OCI-LY3 (cell line): ENCODE measurements around the gene SCAP.

Experiments used
- H2AFZ ChIP-seq: fragments of 200-600, 300-600 bp; shearing (Covaris generic); 2 replicates; pipeline ENCODE4 v1.6.0; 2014; ENCODE audit warnings: antibody characterized with exemption, low read depth, low read length
- H3K27ac ChIP-seq: fragments of 200-600, 300-600 bp; sonication (generic); 2 replicates; pipeline ENCODE4 v1.5.1; 2014; ENCODE audit warnings: mild to moderate bottlenecking, low read length, moderate library complexity, mixed read lengths
- H3K27me3 ChIP-seq: fragments of 200-600, 300-600 bp; sonication (generic); 2 replicates; pipeline ENCODE4 v1.6.1; 2014; ENCODE audit warnings: low read depth, low read length, mixed read lengths
- H3K36me3 ChIP-seq: fragments of 200-600, 300-600 bp; sonication (generic); replicated peaks from 2 replicates; pipeline ENCODE3; 2014; ENCODE audit warnings: low read depth, low read length, mixed read lengths
- H3K4me1 ChIP-seq: fragments of 300-600, 200-600 bp; sonication (generic); 2 replicates; pipeline ENCODE4 v1.6.1; 2014; ENCODE audit warnings: low read length, mixed read lengths
- H3K4me2 ChIP-seq: fragments of 200-600, 300-600 bp; sonication (generic); 2 replicates; pipeline ENCODE4 v1.6.1; 2014; ENCODE audit warnings: low read length, mixed read lengths
- H3K4me3 ChIP-seq: fragments of 300-600, 200-600 bp; sonication (generic); 2 replicates; pipeline ENCODE4 v1.5.1; 2014; ENCODE audit warnings: antibody characterized with exemption, mild to moderate bottlenecking, low read length, moderate library complexity
- H3K79me2 ChIP-seq: fragments of 300-600, 200-600 bp; shearing (Covaris generic); 2 replicates; pipeline ENCODE4 v1.6.1; 2014; ENCODE audit warnings: mild to moderate bottlenecking, low read length, mixed read lengths
- H3K9ac ChIP-seq: fragments of 300-600, 200-600 bp; shearing (Covaris generic); 2 replicates; pipeline ENCODE4 v1.6.0; 2014; ENCODE audit warnings: mild to moderate bottlenecking, low read length, moderate library complexity
- H3K9me3 ChIP-seq: fragments of 200-600, 300-600 bp; shearing (Covaris generic); 2 replicates; pipeline ENCODE4 v1.6.1; 2014; ENCODE audit warnings: low read length, mixed read lengths; ENCODE audit not compliant: insufficient read depth
- H4K20me1 ChIP-seq: fragments of 200-600, 300-600 bp; sonication (generic); 2 replicates; pipeline ENCODE4 v1.6.1; 2016; ENCODE audit warnings: low read length, mixed read lengths; ENCODE audit not compliant: insufficient read depth
- CTCF ChIP-seq: fragments of 200-600, 300-600 bp; sonication (generic); IDR thresholded peaks from 2 replicates; pipeline ENCODE4 v1.5.1; 2014; ENCODE audit warnings: antibody characterized with exemption, low read length, low read depth
- EZH2phosphoT487 ChIP-seq: fragments of 200-600 bp; shearing (Covaris generic); IDR thresholded peaks from 2 replicates; pipeline ENCODE4 v1.6.1; 2018; ENCODE audit warnings: antibody characterized with exemption, mixed run types, low read depth

SCAP gene

GRCh38 chr3:47419083-47420043, 56.4 kb downstream of the SCAP start:
- no peaks in the 10 kb centered on the region; the same call in 1 of the 2 replicates for H4K20me1 ChIP-seq
- H2AFZ ChIP-seq = no peak overlapping the region
- H3K79me2 ChIP-seq = no peaks in the 10 kb centered on the region; the same call in 1 of the 2 replicates
- no peak overlapping the region for H3K9ac ChIP-seq
- H3K9me3 ChIP-seq = no peaks in the 10 kb centered on the region
- TF ChIP-seq EZH2phosphoT487 (no peak), CTCF (no peak)
- no peaks in the 10 kb centered on the region for H3K27me3 ChIP-seq
- no peak overlapping the region for H3K27ac ChIP-seq
- H3K36me3 ChIP-seq = peaks cover 40% of the 10 kb centered on the region
- H3K4me1 ChIP-seq = peaks cover 6% of the 10 kb centered on the region
- H3K4me3 ChIP-seq = no peak overlapping the region
- H3K4me2 ChIP-seq = no peak overlapping the region

DNA sequence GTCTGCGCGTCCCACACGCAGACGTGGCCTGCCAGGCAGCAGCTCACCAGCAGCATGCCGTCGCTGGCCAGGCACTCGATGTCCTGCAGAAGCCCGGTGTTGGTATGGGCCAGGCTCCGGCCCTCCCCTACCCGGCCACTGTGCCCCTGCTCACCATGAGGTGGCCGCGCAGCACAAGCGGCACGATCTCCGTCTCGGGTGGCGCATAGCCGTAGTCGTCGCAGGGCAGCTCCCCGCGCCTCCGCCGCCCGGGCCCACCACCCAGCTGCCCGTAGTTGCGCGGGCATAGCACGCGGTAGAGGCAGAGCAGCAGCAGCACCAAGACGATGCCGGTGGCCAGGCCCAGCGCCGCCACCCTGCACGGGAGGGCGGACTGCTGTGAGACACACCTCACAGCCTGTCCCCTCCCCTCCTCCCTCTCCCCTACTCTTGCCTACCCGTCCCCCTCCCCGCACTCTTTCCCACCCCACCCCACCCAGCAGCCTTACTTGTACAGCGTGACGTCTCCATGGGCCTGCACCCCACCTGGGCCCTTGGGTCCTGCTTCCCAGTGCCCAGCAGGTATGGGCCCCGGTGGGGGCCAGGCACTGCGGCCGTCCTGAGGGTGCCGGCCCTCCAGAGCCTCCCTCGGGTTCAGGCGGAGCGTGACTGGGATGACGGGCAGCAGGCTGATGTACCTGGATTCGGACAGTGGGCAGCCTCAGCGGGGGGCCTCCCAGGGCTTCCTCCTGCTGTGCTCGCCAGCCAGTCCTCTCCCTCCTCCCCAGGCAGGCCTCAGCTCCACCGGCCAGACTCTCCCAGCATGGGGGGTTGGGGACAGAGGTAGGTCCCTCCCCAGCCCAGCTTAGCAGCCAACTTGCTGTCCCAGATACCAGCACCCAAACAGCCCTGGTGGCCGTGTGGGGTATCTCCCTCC, 57.3 kb downstream of the SCAP start:
- H3K36me3 ChIP-seq = peaks cover 49% of the 10 kb centered on the region
- H3K27me3 ChIP-seq = no peaks in the 10 kb centered on the region
- no peaks in the 10 kb centered on the region; the same call in 1 of the 2 replicates for H4K20me1 ChIP-seq
- no peaks in the 10 kb centered on the region; the same call in 1 of the 2 replicates for H3K79me2 ChIP-seq
- H2AFZ ChIP-seq = no peak overlapping the region
- H3K27ac ChIP-seq = no peak overlapping the region
- TF ChIP-seq CTCF (no peak), EZH2phosphoT487 (no peak)
- peaks cover 6% of the 10 kb centered on the region for H3K4me1 ChIP-seq
- H3K4me2 ChIP-seq = no peak overlapping the region
- no peak overlapping the region for H3K4me3 ChIP-seq
- no peak overlapping the region for H3K9ac ChIP-seq
- no peaks in the 10 kb centered on the region for H3K9me3 ChIP-seq

GRCh38 chr3:47416041-47416440, 59.7 kb downstream of the SCAP start:
- H3K4me1 ChIP-seq = no peaks in the 10 kb centered on the region
- H3K9me3 ChIP-seq = no peaks in the 10 kb centered on the region
- no peaks in the 10 kb centered on the region for H3K27me3 ChIP-seq
- H3K36me3 ChIP-seq = peaks cover 66% of the 10 kb centered on the region
- no peak overlapping the region for H3K9ac ChIP-seq
- no peak overlapping the region for H3K4me3 ChIP-seq
- no peak overlapping the region for H2AFZ ChIP-seq
- no peaks in the 10 kb centered on the region for H3K79me2 ChIP-seq
- no peak for TF ChIP-seq CTCF
- TF ChIP-seq EZH2phosphoT487 = no peak
- H3K27ac ChIP-seq = no peak overlapping the region
- H3K4me2 ChIP-seq = no peak overlapping the region
- peaks cover 3% of the 10 kb centered on the region; the same call in 1 of the 2 replicates for H4K20me1 ChIP-seq
